Osteocyte (in vitro differentiated cells): Measurements from ENCODE around the gene DMPK. TPM values are rescaled to one million over a fixed set of nuclear protein-coding genes. Genes with fewer than 3 reads are reported as not detected.

Experiments
- DNase-seq: peaks from one replicate; pipeline ENCODE4 v3.0.0; 2021; ENCODE audit warnings: mixed read lengths; ENCODE audit not compliant: unreplicated experiment; ENCODE audit errors: extremely low spot score
- H3K27ac Mint-ChIP-seq: one replicate; pipeline ENCODE4 v1.8.0; 2021; ENCODE audit warnings: mild to moderate bottlenecking, mixed read lengths; ENCODE audit not compliant: unreplicated experiment
- H3K27me3 Mint-ChIP-seq: one replicate; pipeline ENCODE4 v1.8.0; 2021; ENCODE audit warnings: mixed read lengths; ENCODE audit not compliant: unreplicated experiment
- H3K36me3 Mint-ChIP-seq: one replicate; pipeline ENCODE4 v1.8.0; 2021; ENCODE audit warnings: mixed read lengths; ENCODE audit not compliant: unreplicated experiment
- H3K4me1 Mint-ChIP-seq: one replicate; pipeline ENCODE4 v1.8.0; 2021; ENCODE audit warnings: mixed read lengths; ENCODE audit not compliant: unreplicated experiment
- H3K4me3 Mint-ChIP-seq: one replicate; pipeline ENCODE4 v1.8.0; 2021; ENCODE audit warnings: mild to moderate bottlenecking, moderate library complexity, mixed read lengths; ENCODE audit not compliant: unreplicated experiment
- H3K9me3 Mint-ChIP-seq: one replicate; pipeline ENCODE4 v1.8.0; 2021; ENCODE audit warnings: mixed read lengths; ENCODE audit not compliant: unreplicated experiment
- CTCF ChIP-seq: fragments of 200-600 bp; sonication (generic); IDR thresholded peaks from 2 replicates; pipeline ENCODE4 v1.5.0; 2021; ENCODE audit warnings: antibody characterized with exemption, mild to moderate bottlenecking, moderate library complexity
- total RNA-seq: library from RNA; stranded (reverse); gene quantifications from 2 replicates; pipeline ENCODE4 v1.2.1, GENCODE V29; 2021

DMPK gene
- total RNA-seq, 1 donor from 2014 or later: 86.9 TPM

GRCh38 chr19:45762870-45763631, 19.2 kb downstream of the DMPK start:
- Mint-ChIP-seq H3K27me3 (no peaks in the 10 kb centered on the region), H3K27ac (no peak overlapping the region), H3K9me3 (no peaks in the 10 kb centered on the region), H3K4me1 (peaks cover 19% of the 10 kb centered on the region), H3K4me3 (no peak overlapping the region), H3K36me3 (peaks cover 3% of the 10 kb centered on the region)
- TF ChIP-seq CTCF: no peak
- no peak for DNase-seq

- H3K27ac Mint-ChIP-seq: no peak overlapping the region
- H3K27me3 Mint-ChIP-seq: no peaks in the 10 kb centered on the region
- DNase-seq: no peak
- H3K4me3 Mint-ChIP-seq: no peak overlapping the region
- TF ChIP-seq CTCF: no peak
- no peaks in the 10 kb centered on the region for H3K9me3 Mint-ChIP-seq
- H3K4me1 Mint-ChIP-seq: peaks cover 24% of the 10 kb centered on the region
- H3K36me3 Mint-ChIP-seq: peaks cover 3% of the 10 kb centered on the region
These were observed 20.6 kb downstream of the DMPK start for GRCh38 chr19:45761714-45762113.

- H3K27me3 Mint-ChIP-seq: no peaks in the 10 kb centered on the region
- H3K9me3 Mint-ChIP-seq: no peaks in the 10 kb centered on the region
- no peak for TF ChIP-seq CTCF
- DNase-seq: no peak
- H3K4me3 Mint-ChIP-seq: no peak overlapping the region
- H3K36me3 Mint-ChIP-seq: no peaks in the 10 kb centered on the region
- peaks cover 8% of the 10 kb centered on the region for H3K4me1 Mint-ChIP-seq
- H3K27ac Mint-ChIP-seq: no peak overlapping the region
These were observed 23.4 kb downstream of the DMPK start for GRCh38 chr19:45758921-45759320.

- Mint-ChIP-seq H3K4me1 (peaks cover 8% of the 10 kb centered on the region), H3K9me3 (no peaks in the 10 kb centered on the region), H3K27me3 (no peaks in the 10 kb centered on the region), H3K4me3 (no peak overlapping the region), H3K27ac (no peak overlapping the region), H3K36me3 (no peaks in the 10 kb centered on the region)
- no peak for TF ChIP-seq CTCF
- no peak for DNase-seq
These were observed 24.6 kb downstream of the DMPK start for GRCh38 chr19:45757695-45758094.

GRCh38 chr19:45754323-45754722, 28.0 kb downstream of the DMPK start:
- no peaks in the 10 kb centered on the region for H3K27me3 Mint-ChIP-seq
- DNase-seq: no peak
- H3K4me1 Mint-ChIP-seq: peaks cover 8% of the 10 kb centered on the region
- H3K9me3 Mint-ChIP-seq: no peaks in the 10 kb centered on the region
- H3K4me3 Mint-ChIP-seq: no peak overlapping the region
- TF ChIP-seq CTCF: no peak
- H3K36me3 Mint-ChIP-seq: no peaks in the 10 kb centered on the region
- no peak overlapping the region for H3K27ac Mint-ChIP-seq
